Measurements from ENCODE around the gene FOSL2.

Gene FOSL2

GRCh38 chr2:28437149-28437835, 44.6 kb downstream of the FOSL2 start:
- H3K4me2 ChIP-seq (ENCODE audit: low read length) = no peak overlapping the region
- no peaks in the 10 kb centered on the region for H3K4me1 ChIP-seq (ENCODE audit: insufficient read depth, low read length, severe bottlenecking)
- no peak for TF ChIP-seq EZH2 (IDR thresholded peaks at IDR 0.05; ENCODE audit: borderline replicate concordance, low read length)
- TF ChIP-seq, protein P1, sequence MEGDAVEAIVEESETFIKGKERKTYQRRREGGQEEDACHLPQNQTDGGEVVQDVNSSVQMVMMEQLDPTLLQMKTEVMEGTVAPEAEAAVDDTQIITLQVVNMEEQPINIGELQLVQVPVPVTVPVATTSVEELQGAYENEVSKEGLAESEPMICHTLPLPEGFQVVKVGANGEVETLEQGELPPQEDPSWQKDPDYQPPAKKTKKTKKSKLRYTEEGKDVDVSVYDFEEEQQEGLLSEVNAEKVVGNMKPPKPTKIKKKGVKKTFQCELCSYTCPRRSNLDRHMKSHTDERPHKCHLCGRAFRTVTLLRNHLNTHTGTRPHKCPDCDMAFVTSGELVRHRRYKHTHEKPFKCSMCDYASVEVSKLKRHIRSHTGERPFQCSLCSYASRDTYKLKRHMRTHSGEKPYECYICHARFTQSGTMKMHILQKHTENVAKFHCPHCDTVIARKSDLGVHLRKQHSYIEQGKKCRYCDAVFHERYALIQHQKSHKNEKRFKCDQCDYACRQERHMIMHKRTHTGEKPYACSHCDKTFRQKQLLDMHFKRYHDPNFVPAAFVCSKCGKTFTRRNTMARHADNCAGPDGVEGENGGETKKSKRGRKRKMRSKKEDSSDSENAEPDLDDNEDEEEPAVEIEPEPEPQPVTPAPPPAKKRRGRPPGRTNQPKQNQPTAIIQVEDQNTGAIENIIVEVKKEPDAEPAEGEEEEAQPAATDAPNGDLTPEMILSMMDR (IDR thresholded peaks at IDR 0.05; ENCODE audit: low read length) = no peak
- no peak overlapping the region for H3K9ac ChIP-seq (ENCODE audit: low read length)
- 0 out of 2 replicates have a peak, but pooled peaks cover 2% of the 10 kb centered on the region for H3K27me3 ChIP-seq (ENCODE audit: insufficient read depth, low read length)
- no peaks in the 10 kb centered on the region for H3K36me3 ChIP-seq (ENCODE audit: insufficient read depth, low read length)
- H3K27ac ChIP-seq (ENCODE audit: low read depth, low read length, poor library complexity, severe bottlenecking) = no peak overlapping the region
- H3K9me3 ChIP-seq (ENCODE audit: low read length) = no peaks in the 10 kb centered on the region
- no peak overlapping the region for H2AFZ ChIP-seq (ENCODE audit: low read length)
- H3K9me2 ChIP-seq (ENCODE audit: low read depth, low read length) = no peaks in the 10 kb centered on the region
- no peaks in the 10 kb centered on the region for H3F3A ChIP-seq (ENCODE audit: insufficient read depth, low read length)
- no peak overlapping the region for H3K4me3 ChIP-seq (ENCODE audit: low read depth, low read length, poor library complexity, severe bottlenecking)
- no peaks in the 10 kb centered on the region for H4K20me1 ChIP-seq (ENCODE audit: insufficient read depth, low read length)
- no peaks in the 10 kb centered on the region for H3K79me2 ChIP-seq (ENCODE audit: insufficient read depth, low read length)

- no peaks in the 10 kb centered on the region for H4K20me1 ChIP-seq (ENCODE audit: insufficient read depth, low read length)
- H3K9ac ChIP-seq (ENCODE audit: low read length) = no peak overlapping the region
- no peak for TF ChIP-seq EZH2 (IDR thresholded peaks at IDR 0.05; ENCODE audit: borderline replicate concordance, low read length)
- TF ChIP-seq, protein P1 (IDR thresholded peaks at IDR 0.05; ENCODE audit: low read length) = no peak
- H3K4me1 ChIP-seq (ENCODE audit: insufficient read depth, low read length, severe bottlenecking) = no peaks in the 10 kb centered on the region
- H3K9me3 ChIP-seq (ENCODE audit: low read length) = no peaks in the 10 kb centered on the region
- H2AFZ ChIP-seq (ENCODE audit: low read length) = no peak overlapping the region
- H3K27me3 ChIP-seq (ENCODE audit: insufficient read depth, low read length) = 0 out of 2 replicates have a peak, but pooled peaks cover 3% of the 10 kb centered on the region
- no peak overlapping the region for H3K4me3 ChIP-seq (ENCODE audit: low read depth, low read length, poor library complexity, severe bottlenecking)
- no peak overlapping the region for H3K27ac ChIP-seq (ENCODE audit: low read depth, low read length, poor library complexity, severe bottlenecking)
- H3K4me2 ChIP-seq (ENCODE audit: low read length) = no peak overlapping the region
- no peaks in the 10 kb centered on the region for H3K36me3 ChIP-seq (ENCODE audit: insufficient read depth, low read length)
- H3F3A ChIP-seq (ENCODE audit: insufficient read depth, low read length) = no peaks in the 10 kb centered on the region
- H3K9me2 ChIP-seq (ENCODE audit: low read depth, low read length) = no peaks in the 10 kb centered on the region
- H3K79me2 ChIP-seq (ENCODE audit: insufficient read depth, low read length) = no peaks in the 10 kb centered on the region
These were observed 45.3 kb downstream of the FOSL2 start for GRCh38 chr2:28437918-28438317.

DNA sequence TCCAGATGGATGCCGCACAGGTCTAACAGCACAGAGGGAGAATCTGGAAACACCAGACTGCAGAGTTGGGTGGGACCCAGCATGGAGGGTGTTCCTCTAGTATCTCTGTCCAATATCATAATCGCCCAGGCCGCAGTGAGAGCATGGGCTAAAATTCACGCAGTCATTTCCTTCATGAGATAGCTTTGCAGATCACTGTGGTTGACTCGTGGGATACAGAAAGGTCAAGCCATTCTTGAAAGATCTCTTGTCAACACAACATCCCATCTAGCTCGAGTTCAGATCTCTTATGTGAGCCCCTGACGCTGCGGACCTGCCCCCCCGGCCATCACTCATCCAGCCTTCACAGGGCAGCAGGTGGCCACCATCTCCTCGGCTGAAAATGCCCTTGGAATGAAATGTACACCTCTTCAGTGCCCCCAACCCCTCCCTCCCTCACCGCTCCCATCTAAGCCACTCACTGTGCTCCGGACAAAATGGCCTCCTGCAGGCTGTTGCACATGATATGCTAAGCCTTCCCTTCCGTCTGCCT, 45.9 kb downstream of the FOSL2 start:
- TF ChIP-seq, protein P1 (IDR thresholded peaks at IDR 0.05; ENCODE audit: low read length) = no peak
- TF ChIP-seq EZH2 (IDR thresholded peaks at IDR 0.05; ENCODE audit: borderline replicate concordance, low read length) = no peak
- Histone ChIP-seq H3K4me3 (ENCODE audit: low read depth, low read length, poor library complexity, severe bottlenecking) (no peak overlapping the region), H3K4me2 (ENCODE audit: low read length) (no peak overlapping the region), H3K27me3 (ENCODE audit: insufficient read depth, low read length) (0 out of 2 replicates have a peak, but pooled peaks cover 3% of the 10 kb centered on the region), H3K9ac (ENCODE audit: low read length) (no peak overlapping the region), H3F3A (ENCODE audit: insufficient read depth, low read length) (no peaks in the 10 kb centered on the region), H3K9me3 (ENCODE audit: low read length) (no peaks in the 10 kb centered on the region), H3K9me2 (ENCODE audit: low read depth, low read length) (no peaks in the 10 kb centered on the region), H3K27ac (ENCODE audit: low read depth, low read length, poor library complexity, severe bottlenecking) (no peak overlapping the region), H3K4me1 (ENCODE audit: insufficient read depth, low read length, severe bottlenecking) (no peaks in the 10 kb centered on the region), H3K79me2 (ENCODE audit: insufficient read depth, low read length) (no peaks in the 10 kb centered on the region), H4K20me1 (ENCODE audit: insufficient read depth, low read length) (no peaks in the 10 kb centered on the region), H2AFZ (ENCODE audit: low read length) (no peak overlapping the region), H3K36me3 (ENCODE audit: insufficient read depth, low read length) (no peaks in the 10 kb centered on the region)
